Thyroid gland (tissue), 4 donors: Measurements from ENCODE around the gene KLHL18. TPM values are rescaled to one million over a fixed set of nuclear protein-coding genes. Genes with fewer than 3 reads are reported as not detected.
"Not testable (repeated sequence)": the region's sequence is repeated elsewhere in the genome, so short reads cannot be mapped to it uniquely, and the experiment has no call there.

Experiments
- DNase-seq, 2 donors: peaks; one replicate each; pipeline ENCODE4 v3.0.0-alpha.2; 2019
- H3K27ac ChIP-seq, 3 donors: fragments of 200-600 bp; sonication (generic); 1 replicate in 2 of 3; 2 replicates in 1 of 3; pipeline ENCODE4 v1.5.1; 2016 to 2019; ENCODE audit warnings: mild to moderate bottlenecking in 1 of 3, moderate library complexity in 1 of 3
- H3K27me3 ChIP-seq: fragments of 200-600 bp; sonication (generic); one replicate; pipeline ENCODE4 v1.5.1; 2019
- H3K36me3 ChIP-seq, 2 donors: fragments of 200-600 bp; sonication (generic); one replicate each; pipeline ENCODE4 v1.5.1; 2016 to 2019
- H3K4me1 ChIP-seq, 2 donors: fragments of 200-600 bp; sonication (generic); one replicate each; pipeline ENCODE4 v1.5.1; 2017 to 2019
- H3K4me3 ChIP-seq, 3 donors: fragments of 200-600 bp; sonication (generic); replicated peaks in 1 of 3; 1 replicate in 2 of 3; 2 replicates in 1 of 3; pipeline ENCODE4 v1.5.1; 2016; ENCODE audit warnings: mild to moderate bottlenecking in 1 of 3
- H3K9me3 ChIP-seq: fragments of 200-600 bp; sonication (generic); one replicate; pipeline ENCODE4 v1.5.1; 2017
- POLR2A ChIP-seq, 2 donors: fragments of 450-650 bp; IDR thresholded peaks; one replicate each; pipeline ENCODE4 v1.6.1; 2017; ENCODE audit warnings: antibody characterized with exemption in 2 of 2, mild to moderate bottlenecking in 2 of 2, moderate library complexity in 1 of 2
- WGBS, 2 donors: methylation state at CpG; one replicate each; pipeline ENCODE4 v1.1.5; 2017; 5-methylcytosine and 5-hydroxymethylcytosine counted together
- intact Hi-C: fragments of 100-400 bp; cut with DNase I; formaldehyde crosslinking; loops from one replicate; pipeline ENCODE4 v1.15.1; 2023
- total RNA-seq, 4 donors: library from RNA; depleted of rRNA; stranded (reverse); fragments of >200 nt; gene quantifications; one replicate each; pipeline ENCODE4 v1.2.3, GENCODE V29; 2016
- TF ChIP-seq, protein P1 (sequence below), 6 experiments: fragments of 200-600 bp in 3 of 6; fragments of 450-650 bp in 3 of 6; sonication (generic) in 3 of 6; IDR thresholded peaks; one replicate each; pipeline ENCODE4 v1.5.1; 2016 to 2019; ENCODE audit warnings: antibody characterized with exemption in 6 of 6, mild to moderate bottlenecking in 2 of 6, inconsistent platforms in 1 of 6, moderate library complexity in 1 of 6

KLHL18 gene
- total RNA-seq, 4 donors from 2014 or later = 25.2 to 38.7 (median 30.6) TPM

GRCh38 chr3:47367631-47368030 lies 84.9 kb downstream of the KLHL18 start:
- Histone ChIP-seq H3K27me3 (no peaks in the 10 kb centered on the region), H3K27ac (no peak overlapping the region), H3K4me1 (no peaks in the 10 kb centered on the region), H3K9me3 (no peaks in the 10 kb centered on the region), H3K4me3 (no peak overlapping the region), H3K36me3 (no peaks in the 10 kb centered on the region)
- no peak for TF ChIP-seq POLR2A (IDR thresholded peaks at IDR 0.05)
- TF ChIP-seq, protein P1, sequence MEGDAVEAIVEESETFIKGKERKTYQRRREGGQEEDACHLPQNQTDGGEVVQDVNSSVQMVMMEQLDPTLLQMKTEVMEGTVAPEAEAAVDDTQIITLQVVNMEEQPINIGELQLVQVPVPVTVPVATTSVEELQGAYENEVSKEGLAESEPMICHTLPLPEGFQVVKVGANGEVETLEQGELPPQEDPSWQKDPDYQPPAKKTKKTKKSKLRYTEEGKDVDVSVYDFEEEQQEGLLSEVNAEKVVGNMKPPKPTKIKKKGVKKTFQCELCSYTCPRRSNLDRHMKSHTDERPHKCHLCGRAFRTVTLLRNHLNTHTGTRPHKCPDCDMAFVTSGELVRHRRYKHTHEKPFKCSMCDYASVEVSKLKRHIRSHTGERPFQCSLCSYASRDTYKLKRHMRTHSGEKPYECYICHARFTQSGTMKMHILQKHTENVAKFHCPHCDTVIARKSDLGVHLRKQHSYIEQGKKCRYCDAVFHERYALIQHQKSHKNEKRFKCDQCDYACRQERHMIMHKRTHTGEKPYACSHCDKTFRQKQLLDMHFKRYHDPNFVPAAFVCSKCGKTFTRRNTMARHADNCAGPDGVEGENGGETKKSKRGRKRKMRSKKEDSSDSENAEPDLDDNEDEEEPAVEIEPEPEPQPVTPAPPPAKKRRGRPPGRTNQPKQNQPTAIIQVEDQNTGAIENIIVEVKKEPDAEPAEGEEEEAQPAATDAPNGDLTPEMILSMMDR (IDR thresholded peaks at IDR 0.05) = no peak
- WGBS, 2 donors = 91 to 93% methylated on average over 7 of the region's 7 CpGs
- DNase-seq = no peak
- intact Hi-C loops = no loop called here

GRCh38 chr3:47370020-47370419 lies 87.3 kb downstream of the KLHL18 start:
- H3K4me1 ChIP-seq, H3K27me3 ChIP-seq, H3K27ac ChIP-seq, intact Hi-C loops, H3K36me3 ChIP-seq, DNase-seq, H3K4me3 ChIP-seq, H3K9me3 ChIP-seq: not testable (repeated sequence)
- 90 to 92% methylated on average over 8 of the region's 8 CpGs for WGBS, 2 donors

GRCh38 chr3:47370887-47371697 lies 88.3 kb downstream of the KLHL18 start:
- no peaks in the 10 kb centered on the region for H3K27me3 ChIP-seq
- no peak overlapping the region for H3K27ac ChIP-seq
- H3K4me1 ChIP-seq = no peaks in the 10 kb centered on the region
- H3K36me3 ChIP-seq = no peaks in the 10 kb centered on the region
- peak in 1 of 2 donors; percentile 14 for DNase-seq
- intact Hi-C loops = no loop called here
- H3K9me3 ChIP-seq = no peaks in the 10 kb centered on the region
- H3K4me3 ChIP-seq = no peak overlapping the region
- 45 to 51% methylated on average over 7 to 8 of the region's 13 CpGs for WGBS, 2 donors
- no peak for TF ChIP-seq POLR2A (IDR thresholded peaks at IDR 0.05)
- TF ChIP-seq, protein P1 (IDR thresholded peaks at IDR 0.05) = peak in 3 of 6 experiments; percentile 13 to 57 (median 25)

DNA sequence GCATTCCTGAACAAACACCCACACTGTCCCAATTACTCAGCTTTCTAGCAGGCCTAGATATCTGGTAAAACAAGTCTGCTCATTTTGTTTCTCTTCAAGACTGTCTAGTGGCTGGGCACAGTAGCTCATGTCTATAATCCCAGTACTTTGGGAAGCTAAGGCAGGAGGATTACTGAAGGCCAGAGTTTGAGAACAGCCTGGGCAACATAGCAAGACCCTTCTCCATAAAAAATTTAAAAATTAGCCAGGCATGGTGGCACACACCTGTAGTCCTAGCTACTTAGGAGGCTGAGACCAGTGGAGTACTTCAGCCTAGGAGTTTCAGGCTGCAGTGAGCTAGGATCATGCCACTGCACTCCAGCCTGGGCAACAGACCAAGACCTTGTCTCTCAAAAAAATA lies 91.8 kb downstream of the KLHL18 start:
- intact Hi-C loops = no loop called here
- Histone ChIP-seq H3K27me3 (no peaks in the 10 kb centered on the region), H3K4me1 (peaks cover under 1 to 7% of the 10 kb centered on the region in 2 donors), H3K9me3 (no peaks in the 10 kb centered on the region), H3K27ac (no peak overlapping the region), H3K4me3 (no peak overlapping the region), H3K36me3 (no peaks in the 10 kb centered on the region)
- no peak for DNase-seq
- TF ChIP-seq, protein P1 (IDR thresholded peaks at IDR 0.05) = no peak
- TF ChIP-seq POLR2A (IDR thresholded peaks at IDR 0.05) = no peak

GRCh38 chr3:47376393-47376792 lies 93.6 kb downstream of the KLHL18 start:
- intact Hi-C loops = no loop called here
- H3K36me3 ChIP-seq = no peaks in the 10 kb centered on the region
- H3K4me1 ChIP-seq = peaks cover 5 to 11% of the 10 kb centered on the region in 2 donors
- TF ChIP-seq POLR2A (IDR thresholded peaks at IDR 0.05) = no peak
- TF ChIP-seq, protein P1 (IDR thresholded peaks at IDR 0.05) = no peak
- H3K27ac ChIP-seq = no peak overlapping the region
- no peaks in the 10 kb centered on the region for H3K9me3 ChIP-seq
- H3K4me3 ChIP-seq = no peak overlapping the region
- no peaks in the 10 kb centered on the region for H3K27me3 ChIP-seq
- no peak for DNase-seq
- 78 to 79% methylated on average over 3 of the region's 3 CpGs for WGBS, 2 donors
